SJSA1 (cell line): ENCODE results near the gene GGN. TPM values are rescaled to one million over a fixed set of nuclear protein-coding genes. Genes with fewer than 3 reads are reported as not detected.
"Not testable (repeated sequence)": the region's sequence is repeated elsewhere in the genome, so short reads cannot be mapped to it uniquely, and the experiment has no call there.

Source experiments
- DNase-seq, 2 experiments: peaks; one replicate each; pipeline ENCODE4 v3.0.0-alpha.2; 2015 to 2020; ENCODE audit warnings: low spot score in 2 of 2, low read depth in 1 of 2
- H3K27ac ChIP-seq: fragments of 250-450 bp; sonication (Bioruptor Pico); 2 replicates; pipeline ENCODE4 v1.5.1; 2020; ENCODE audit warnings: mild to moderate bottlenecking, moderate library complexity
- H3K27me3 ChIP-seq: fragments of 250-450 bp; sonication (Bioruptor Pico); replicated peaks from 2 replicates; pipeline ENCODE4 v1.5.1; 2020; ENCODE audit warnings: mild to moderate bottlenecking, moderate library complexity
- H3K36me3 ChIP-seq: fragments of 250-450 bp; sonication (Bioruptor Pico); 2 replicates; pipeline ENCODE4 v1.5.1; 2020; ENCODE audit warnings: mild to moderate bottlenecking
- H3K4me1 ChIP-seq: fragments of 250-450 bp; sonication (Bioruptor Pico); replicated peaks from 2 replicates; pipeline ENCODE4 v1.6.1; 2021; ENCODE audit warnings: mild to moderate bottlenecking
- H3K4me3 ChIP-seq: fragments of 250-450 bp; sonication (Bioruptor Pico); 2 replicates; pipeline ENCODE4 v1.5.1; 2020; ENCODE audit warnings: mild to moderate bottlenecking
- H3K9me3 ChIP-seq: fragments of 250-450 bp; sonication (Bioruptor Pico); replicated peaks from 2 replicates; pipeline ENCODE4 v1.5.1; 2020; ENCODE audit warnings: mild to moderate bottlenecking
- total RNA-seq: library from RNA; depleted of rRNA; stranded (reverse); fragments of >200 nt; shearing (Covaris generic); gene quantifications from 2 replicates; pipeline ENCODE4 v1.2.3, GENCODE V29; 2014

The GGN gene
- total RNA-seq, 1 experiment from 2014 or later, result 0.71 TPM

DNA sequence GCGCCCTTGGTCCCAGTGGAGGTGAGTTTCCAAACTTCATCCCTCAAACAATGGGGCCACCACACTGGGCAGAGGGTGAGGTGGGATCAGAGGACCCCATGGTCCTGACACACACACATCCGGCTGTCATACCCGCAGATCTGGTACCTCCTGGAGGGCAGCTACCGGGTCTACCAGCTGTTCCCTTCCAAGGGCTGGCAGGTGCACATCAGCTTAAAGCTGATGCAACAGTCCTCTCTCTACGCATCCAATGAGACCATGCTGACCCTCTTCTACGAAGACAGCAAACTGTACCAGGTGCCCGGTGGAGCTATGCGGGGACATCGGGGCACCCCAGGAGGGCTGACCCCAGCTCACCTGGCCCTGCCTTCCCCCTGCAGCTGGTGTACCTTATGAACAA, 27.5 kb downstream of the GGN start:
- Histone ChIP-seq H3K9me3 (no peaks in the 10 kb centered on the region), H3K36me3 (no peaks in the 10 kb centered on the region), H3K4me1 (peaks cover 12% of the 10 kb centered on the region), H3K4me3 (no peak overlapping the region), H3K27me3 (peaks cover 61% of the 10 kb centered on the region), H3K27ac (no peak overlapping the region)
- DNase-seq, result no peak

DNA sequence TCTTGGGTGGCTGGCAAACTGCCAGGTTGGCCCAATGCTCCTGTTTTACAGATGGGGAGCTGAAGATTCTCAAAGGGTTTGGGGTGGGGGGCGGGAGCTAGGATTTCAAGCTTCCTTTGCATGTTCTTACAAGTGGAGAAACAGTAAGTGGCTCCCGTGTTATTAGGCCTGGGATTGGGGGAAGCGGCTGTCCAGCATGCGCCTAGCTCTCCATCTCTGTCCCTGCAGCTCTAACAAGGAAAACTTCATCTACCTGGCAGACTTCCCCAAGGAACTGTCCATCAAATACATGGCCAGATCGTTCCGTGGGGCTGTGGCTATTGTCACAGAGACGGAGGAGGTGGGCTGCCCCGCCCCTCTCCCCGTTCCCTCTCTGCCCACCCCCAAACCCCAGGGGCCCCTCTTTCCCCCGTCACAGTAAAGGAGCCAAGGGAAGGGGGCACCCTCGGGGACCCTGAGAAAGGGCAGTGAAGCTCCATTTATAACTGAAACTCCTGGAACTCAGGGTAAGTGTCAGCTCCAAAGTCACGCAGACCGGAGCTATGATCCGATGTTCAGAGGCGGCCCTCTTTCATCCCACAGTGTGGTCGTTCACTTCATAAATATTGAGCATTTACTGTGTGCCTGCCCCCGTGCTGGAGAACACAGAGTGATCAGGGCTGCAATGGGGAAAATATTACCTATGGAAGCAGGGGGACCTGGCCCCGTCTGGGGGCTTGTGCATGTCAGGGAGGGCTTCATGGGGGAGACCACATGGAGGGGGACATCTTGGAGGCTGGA, 28.4 kb downstream of the GGN start:
- no peak for DNase-seq
- H3K27me3 ChIP-seq, result peaks cover 56% of the 10 kb centered on the region
- H3K27ac ChIP-seq, result no peak overlapping the region
- H3K4me3 ChIP-seq, result no peak overlapping the region
- H3K4me1 ChIP-seq, result peaks cover 12% of the 10 kb centered on the region
- H3K36me3 ChIP-seq, result no peaks in the 10 kb centered on the region
- no peaks in the 10 kb centered on the region for H3K9me3 ChIP-seq

DNA sequence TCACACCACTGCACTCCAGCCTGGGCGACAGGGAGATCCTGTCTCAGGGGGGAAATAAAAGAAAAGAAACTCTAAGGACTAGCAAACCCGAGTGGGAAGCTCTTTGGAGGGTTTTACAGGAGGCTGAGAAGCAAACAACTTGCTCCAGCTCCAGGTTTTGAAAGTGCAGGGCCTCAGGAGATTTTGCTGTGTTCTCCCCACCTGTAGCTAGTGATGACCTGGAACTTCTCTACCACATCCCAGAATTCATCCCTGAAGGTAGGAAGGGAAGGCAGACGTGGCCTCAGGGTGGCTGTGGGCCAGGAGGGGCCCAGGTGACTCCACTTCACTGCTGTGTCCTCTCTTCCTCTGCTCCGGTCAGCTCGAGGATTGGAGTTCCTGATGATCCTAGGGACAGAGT, 29.8 kb downstream of the GGN start:
- H3K27me3 ChIP-seq, result peaks cover 55% of the 10 kb centered on the region
- DNase-seq, result no peak
- no peaks in the 10 kb centered on the region for H3K36me3 ChIP-seq
- H3K9me3 ChIP-seq, result no peaks in the 10 kb centered on the region
- H3K4me3 ChIP-seq, result no peak overlapping the region
- H3K27ac ChIP-seq, result no peak overlapping the region
- H3K4me1 ChIP-seq, result peaks cover 12% of the 10 kb centered on the region

DNA sequence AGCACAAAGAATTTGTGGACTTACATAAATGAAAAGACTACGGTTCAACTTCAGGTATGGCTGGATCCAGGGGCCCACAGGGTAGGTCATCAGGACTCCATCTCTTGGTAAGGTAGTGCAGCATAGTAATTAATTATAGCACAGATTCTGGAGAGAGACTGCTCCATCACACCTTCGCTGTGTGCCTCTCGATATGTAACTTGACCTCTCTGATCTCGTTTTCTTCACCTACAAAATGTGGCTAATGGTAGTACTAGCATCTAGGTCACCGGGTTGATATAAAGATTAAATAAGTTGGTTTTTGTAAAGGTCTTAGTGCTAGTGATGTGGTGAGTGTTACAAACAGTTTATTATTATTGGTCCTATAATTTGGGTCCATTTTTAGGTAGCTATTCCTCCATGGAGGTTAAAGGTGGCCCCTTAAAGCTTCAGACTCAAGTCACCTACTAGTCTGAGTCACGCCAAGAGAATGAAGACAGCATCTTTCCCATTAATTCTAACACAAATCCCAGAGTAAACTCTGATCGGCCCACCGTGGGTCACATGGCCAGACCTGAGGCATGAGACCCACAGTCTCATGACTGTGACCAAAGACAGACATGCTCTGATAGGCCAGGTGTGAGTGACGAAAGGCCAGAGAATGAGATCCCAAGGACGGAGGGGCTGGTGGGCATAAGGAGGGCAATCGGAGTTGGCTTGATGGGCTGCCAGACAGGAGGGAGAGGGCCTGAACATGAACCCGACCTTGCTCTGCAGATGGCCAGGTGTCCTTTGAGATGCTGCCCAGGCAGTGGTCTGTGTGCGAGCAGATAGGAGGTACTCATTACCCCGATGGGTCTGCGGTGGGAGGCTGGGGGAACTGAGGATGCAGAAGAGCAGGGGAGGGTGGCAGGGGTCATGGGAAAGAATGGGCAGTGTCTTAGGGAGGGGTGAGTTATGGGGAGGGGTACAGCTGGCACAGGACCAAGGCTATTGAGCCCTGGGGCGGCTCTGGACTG, 31.8 kb downstream of the GGN start:
- Histone ChIP-seq H3K9me3 (no peaks in the 10 kb centered on the region), H3K36me3 (no peaks in the 10 kb centered on the region), H3K4me1 (no peaks in the 10 kb centered on the region; the same call in 1 of the 2 replicates), H3K4me3 (no peak overlapping the region), H3K27me3 (peaks cover 46% of the 10 kb centered on the region), H3K27ac (no peak overlapping the region)
- DNase-seq, result no peak

DNA sequence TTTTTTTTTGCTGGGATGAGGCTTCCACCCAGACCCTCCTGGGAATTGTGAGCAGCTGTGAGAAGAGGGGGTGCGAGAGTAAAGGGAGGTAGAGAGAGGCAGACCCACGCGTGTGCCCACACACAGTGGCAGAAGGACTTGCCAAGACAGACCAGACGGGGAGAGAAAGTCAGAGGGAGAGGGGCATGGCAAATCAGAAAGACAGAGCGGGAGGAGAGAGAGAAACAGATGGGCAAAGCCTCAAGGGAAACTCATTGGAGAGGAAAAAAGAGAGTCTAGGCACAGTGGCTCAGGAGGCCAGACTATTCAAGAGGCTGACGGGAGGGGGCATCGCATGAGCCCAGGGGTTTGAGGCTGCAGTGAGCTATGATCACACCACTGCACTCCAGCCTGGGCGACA, 35.2 kb downstream of the GGN start:
- no peak overlapping the region for H3K4me3 ChIP-seq

DNA sequence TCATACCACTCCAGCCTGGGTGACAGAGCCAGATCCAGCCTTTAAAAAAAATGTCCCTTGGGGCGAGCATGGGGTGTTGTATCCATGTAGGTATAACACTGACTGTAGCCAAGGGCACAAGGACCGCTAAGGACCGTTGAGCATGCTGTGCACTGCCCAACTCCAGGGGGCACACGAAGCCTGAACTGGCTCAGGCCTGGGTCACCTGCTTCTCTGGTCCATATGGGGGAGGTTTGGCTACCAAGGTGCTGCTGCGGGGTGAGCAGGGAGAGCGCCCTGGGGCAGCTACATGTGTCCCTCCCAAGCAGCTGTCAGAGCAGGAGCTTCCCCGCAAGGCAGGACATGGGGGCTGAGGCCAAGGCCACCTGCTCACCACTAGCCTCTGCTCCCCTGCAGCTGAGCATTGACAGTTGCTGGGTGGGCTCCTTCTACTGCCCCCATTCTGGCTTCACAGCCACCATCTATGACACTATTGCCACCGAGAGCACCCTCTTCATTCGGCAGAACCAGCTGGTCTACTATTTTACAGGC, 35.9 kb downstream of the GGN start:
- Histone ChIP-seq H3K27me3 (peaks cover 17% of the 10 kb centered on the region), H3K4me3 (no peak overlapping the region), H3K27ac (no peak overlapping the region), H3K36me3 (no peaks in the 10 kb centered on the region), H3K9me3 (no peaks in the 10 kb centered on the region), H3K4me1 (no peaks in the 10 kb centered on the region)
- DNase-seq, result no peak

More for the DNA sequence above, 35.2 kb downstream of the GGN start:
- no peak for DNase-seq
- H3K27ac ChIP-seq, result no peak overlapping the region
- H3K27me3 ChIP-seq, result peaks cover 17% of the 10 kb centered on the region
- no peaks in the 10 kb centered on the region for H3K4me1 ChIP-seq
- H3K9me3 ChIP-seq, result no peaks in the 10 kb centered on the region
- no peaks in the 10 kb centered on the region for H3K36me3 ChIP-seq

DNA sequence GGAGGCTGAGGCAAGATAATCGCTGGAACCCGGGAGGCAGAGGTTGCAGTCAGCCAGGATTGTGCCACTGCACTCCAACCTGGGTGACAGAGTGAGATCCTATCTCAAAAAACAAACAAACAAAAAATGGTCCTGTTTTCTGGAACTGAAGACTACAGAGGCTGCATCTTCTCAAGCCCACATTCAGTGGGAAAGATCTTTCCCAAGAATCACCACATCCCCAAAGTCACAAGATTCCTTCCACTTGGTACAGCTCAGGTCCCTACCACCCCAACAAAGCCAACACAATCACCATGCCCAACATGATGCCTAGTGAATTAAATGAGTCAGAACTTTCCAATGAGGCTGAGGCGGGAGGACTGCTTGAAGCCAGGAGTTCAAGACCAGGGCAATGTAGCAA, 37.0 kb downstream of the GGN start:
- no peaks in the 10 kb centered on the region for H3K4me1 ChIP-seq
- H3K9me3 ChIP-seq, result no peaks in the 10 kb centered on the region
- no peak overlapping the region for H3K27ac ChIP-seq
- no peak overlapping the region for H3K4me3 ChIP-seq
- H3K27me3 ChIP-seq, result peaks cover 7% of the 10 kb centered on the region
- DNase-seq, result no peak
- no peaks in the 10 kb centered on the region for H3K36me3 ChIP-seq

DNA sequence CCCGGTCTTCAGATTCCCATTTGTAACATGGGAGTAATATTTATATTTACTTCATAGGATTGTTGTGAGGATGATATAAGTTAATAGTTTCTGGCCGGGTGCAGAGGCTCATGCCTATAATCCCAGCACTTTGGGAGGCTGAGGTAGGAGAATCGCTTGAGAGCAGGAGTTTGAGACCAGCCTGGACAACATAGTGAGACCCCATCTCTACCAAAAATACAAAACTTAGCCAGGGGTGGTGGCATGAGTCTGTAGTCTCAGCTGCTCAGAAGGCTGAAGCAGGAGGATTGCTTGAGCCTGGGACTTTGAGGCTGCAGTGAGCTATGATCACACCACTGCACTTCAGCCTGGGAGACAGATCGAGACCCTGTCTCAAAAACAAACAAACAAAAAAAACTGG, 41.0 kb downstream of the GGN start:
- no peaks in the 10 kb centered on the region for H3K9me3 ChIP-seq
- H3K4me1 ChIP-seq, result no peaks in the 10 kb centered on the region
- no peaks in the 10 kb centered on the region for H3K36me3 ChIP-seq

DNA sequence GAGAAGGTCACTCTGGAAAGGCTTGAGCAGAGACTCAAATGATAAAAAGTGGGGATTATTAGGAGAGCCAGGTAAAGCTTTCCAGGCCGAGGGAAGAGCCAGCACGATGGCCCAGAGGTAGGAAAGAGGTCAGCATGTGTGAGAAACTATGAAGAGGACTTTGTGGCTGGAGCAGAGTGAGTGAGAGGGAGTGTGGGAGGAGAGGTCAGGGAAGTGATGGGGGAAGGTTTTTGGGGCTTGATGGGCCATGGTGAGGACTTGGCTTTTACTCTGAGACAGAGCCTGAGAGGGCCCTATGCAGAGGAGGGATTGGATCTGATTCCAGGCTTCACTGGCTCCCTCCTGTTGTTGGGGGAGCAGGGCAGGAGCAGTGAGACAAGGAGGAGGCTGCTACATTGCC, 46.9 kb downstream of the GGN start:
- no peak overlapping the region for H3K27ac ChIP-seq

More for the DNA sequence above, 41.0 kb downstream of the GGN start:
- Histone ChIP-seq H3K27ac (no peak overlapping the region), H3K4me3 (no peak overlapping the region), H3K27me3 (no peaks in the 10 kb centered on the region)
- no peak for DNase-seq

DNA sequence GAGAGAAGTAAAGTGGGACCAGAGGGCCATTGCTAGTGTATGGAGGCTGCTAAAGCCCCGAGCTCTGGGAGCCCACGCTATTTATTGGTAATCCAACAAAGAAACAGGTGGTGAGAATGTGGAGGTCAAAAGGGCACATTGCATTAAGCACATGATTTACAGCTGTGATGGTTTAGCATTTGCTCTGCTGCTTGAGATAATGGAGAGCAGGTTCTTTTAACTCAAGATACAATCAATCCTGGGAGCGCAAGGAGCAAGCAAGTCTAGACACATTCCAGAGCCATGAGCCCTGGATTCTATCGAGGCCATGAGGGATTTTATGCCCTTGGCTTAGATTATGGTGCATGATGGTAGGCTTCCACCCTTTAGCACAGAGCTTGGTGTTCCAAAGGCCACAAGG, 48.8 kb downstream of the GGN start:
- H3K27me3 ChIP-seq, H3K9me3 ChIP-seq, DNase-seq, H3K4me1 ChIP-seq, H3K36me3 ChIP-seq, H3K27ac ChIP-seq, H3K4me3 ChIP-seq: not testable (repeated sequence)

More for the DNA sequence above, 46.9 kb downstream of the GGN start:
- no peaks in the 10 kb centered on the region for H3K27me3 ChIP-seq
- no peaks in the 10 kb centered on the region for H3K36me3 ChIP-seq
- H3K4me1 ChIP-seq, result peaks cover 4% of the 10 kb centered on the region; the same call in 1 of the 2 replicates
- DNase-seq, result no peak
- no peak overlapping the region for H3K4me3 ChIP-seq
- H3K9me3 ChIP-seq, result no peaks in the 10 kb centered on the region

DNA sequence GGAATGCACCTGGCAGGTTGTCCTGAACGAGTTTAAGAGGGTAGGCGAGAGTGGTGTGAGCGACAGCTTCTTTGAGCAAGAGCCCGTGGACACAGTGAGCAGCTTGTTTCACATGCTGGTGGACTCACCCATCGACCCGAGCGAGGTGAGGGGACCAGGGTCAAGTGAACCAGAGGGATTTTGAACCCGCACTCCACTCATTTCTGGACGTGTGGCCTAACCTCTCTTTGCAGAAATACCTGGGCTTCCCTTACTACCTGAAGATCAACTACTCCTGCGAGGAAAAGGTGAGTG, 50.5 kb downstream of the GGN start:
- peaks cover 4% of the 10 kb centered on the region; the same call in 1 of the 2 replicates for H3K4me1 ChIP-seq
- peak overlapping the region; percentile 47; the same call in 1 of the 2 replicates for H3K4me3 ChIP-seq
- no peaks in the 10 kb centered on the region for H3K9me3 ChIP-seq
- no peaks in the 10 kb centered on the region for H3K27me3 ChIP-seq
- no peak overlapping the region for H3K27ac ChIP-seq
- H3K36me3 ChIP-seq, result no peaks in the 10 kb centered on the region
- no peak for DNase-seq

DNA sequence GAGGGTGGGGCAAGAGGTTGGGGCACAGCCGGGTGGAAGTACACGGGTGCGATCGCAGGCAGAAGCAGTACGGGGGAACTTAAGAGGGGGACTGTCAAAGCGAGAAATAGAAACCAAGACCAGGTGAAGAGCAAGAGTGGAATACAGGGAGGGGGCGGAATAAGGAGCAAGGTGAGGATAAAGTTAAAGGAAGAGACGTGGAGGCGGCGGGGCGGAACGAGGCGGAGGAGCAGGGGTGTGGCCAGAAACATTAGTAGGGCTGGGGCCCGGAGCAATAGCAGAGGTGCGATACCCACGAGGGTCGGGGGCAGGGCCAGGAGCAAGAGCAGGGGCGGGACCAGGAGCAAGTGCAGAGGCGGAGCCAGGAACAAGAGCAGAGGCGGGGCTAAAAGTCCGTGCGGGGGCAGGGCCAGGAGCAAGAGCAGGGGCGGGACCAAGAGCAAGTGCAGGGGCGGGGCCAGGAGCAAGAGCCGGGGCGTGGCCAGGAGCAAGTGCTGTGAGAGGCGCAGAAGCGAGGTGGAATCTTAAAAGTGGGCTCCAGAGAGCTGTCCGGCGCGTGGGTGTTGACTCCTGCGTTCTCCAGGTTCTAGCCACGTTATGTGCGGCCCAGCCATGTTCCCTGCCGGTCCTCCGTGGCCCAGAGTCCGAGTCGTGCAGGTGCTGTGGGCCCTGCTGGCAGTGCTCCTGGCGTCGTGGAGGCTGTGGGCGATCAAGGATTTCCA, 51.0 kb downstream of the GGN start:
- Histone ChIP-seq H3K4me1 (peaks cover 4% of the 10 kb centered on the region; the same call in 1 of the 2 replicates), H3K9me3 (no peaks in the 10 kb centered on the region), H3K36me3 (no peaks in the 10 kb centered on the region), H3K27me3 (no peaks in the 10 kb centered on the region), H3K4me3 (peak overlapping the region; percentile 47), H3K27ac (no peak overlapping the region)
- DNase-seq, result peak; percentile 73 to 92

DNA sequence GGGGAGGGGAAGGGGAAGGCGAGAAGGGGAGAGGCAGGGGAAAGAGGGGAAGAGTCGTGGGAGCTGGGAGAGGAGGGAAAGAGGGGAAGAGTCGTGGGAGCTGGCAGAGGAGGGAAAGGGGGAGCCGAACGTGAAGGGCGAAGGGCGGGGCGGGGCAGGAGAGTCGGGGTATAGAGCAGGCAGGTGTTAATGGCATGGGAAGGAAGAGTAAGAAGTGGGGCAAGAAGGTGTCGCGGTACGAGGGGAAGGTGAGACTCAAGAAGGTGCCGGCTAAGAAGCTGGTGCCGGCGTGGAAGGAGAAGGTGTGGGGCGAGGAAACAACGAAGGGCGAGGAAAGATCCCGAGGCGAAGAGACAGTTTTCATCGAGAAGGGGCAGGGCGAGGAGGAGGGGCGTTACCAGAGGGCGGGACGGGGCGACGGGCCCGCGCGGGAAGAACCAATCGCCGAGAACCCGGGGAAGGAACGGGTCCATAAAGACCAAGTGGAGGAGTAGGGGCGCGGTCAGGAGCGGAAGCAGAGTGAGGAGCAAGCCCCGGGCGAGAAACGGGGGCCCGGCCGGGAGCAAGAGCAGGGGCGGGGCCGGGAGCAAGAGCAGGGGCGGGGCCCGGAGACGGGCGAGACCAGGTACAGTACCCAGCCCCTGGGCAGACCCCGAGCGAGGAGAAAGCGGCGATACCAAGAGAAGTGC, 51.7 kb downstream of the GGN start:
- no peaks in the 10 kb centered on the region for H3K9me3 ChIP-seq
- H3K36me3 ChIP-seq, result no peaks in the 10 kb centered on the region
- peak overlapping the region; percentile 47 for H3K4me3 ChIP-seq
- peak; percentile 94 to 98 for DNase-seq
- peaks cover 4% of the 10 kb centered on the region; the same call in 1 of the 2 replicates for H3K4me1 ChIP-seq
- H3K27ac ChIP-seq, result peak overlapping the region; percentile 33
- no peaks in the 10 kb centered on the region for H3K27me3 ChIP-seq
